Endothelial cell (in vitro differentiated cells): ENCODE measurements around the gene RPTOR. TPM values are rescaled to one million over a fixed set of nuclear protein-coding genes. Genes with fewer than 3 reads are reported as not detected.

ENCODE experiments used
- DNase-seq: peaks from one replicate; pipeline ENCODE4 v3.0.0; 2021; ENCODE audit warnings: low spot score
- H3K27ac Mint-ChIP-seq: one replicate; pipeline ENCODE4 v1.8.0; 2021; ENCODE audit warnings: mixed read lengths, inconsistent platforms; ENCODE audit not compliant: unreplicated experiment
- H3K27me3 Mint-ChIP-seq: one replicate; pipeline ENCODE4 v1.8.0; 2021; ENCODE audit warnings: mild to moderate bottlenecking, moderate library complexity, mixed read lengths, inconsistent platforms; ENCODE audit not compliant: unreplicated experiment
- H3K36me3 Mint-ChIP-seq: one replicate; pipeline ENCODE4 v1.8.0; 2021; ENCODE audit warnings: mild to moderate bottlenecking, low read depth, mixed read lengths, inconsistent platforms; ENCODE audit not compliant: unreplicated experiment
- H3K4me1 Mint-ChIP-seq: one replicate; pipeline ENCODE4 v1.8.0; 2021; ENCODE audit warnings: mild to moderate bottlenecking, mixed read lengths, inconsistent platforms; ENCODE audit not compliant: unreplicated experiment
- H3K4me3 Mint-ChIP-seq: one replicate; pipeline ENCODE4 v1.8.0; 2021; ENCODE audit warnings: mild to moderate bottlenecking, mixed read lengths, inconsistent platforms; ENCODE audit not compliant: unreplicated experiment
- H3K9me3 Mint-ChIP-seq: one replicate; pipeline ENCODE4 v1.8.0; 2021; ENCODE audit warnings: mixed read lengths, inconsistent platforms; ENCODE audit not compliant: unreplicated experiment
- CTCF ChIP-seq: fragments of 200-600 bp; sonication (generic); IDR thresholded peaks from one replicate; pipeline ENCODE4 v1.5.0; 2021; ENCODE audit warnings: antibody characterized with exemption; ENCODE audit not compliant: unreplicated experiment
- total RNA-seq: library from RNA; stranded (reverse); fragmentation: NEBNext Ultra II Directional; extraction: Animal tissue kit (Norgen Biotek cat#: 25700); gene quantifications from one replicate; pipeline ENCODE4 v1.2.1, GENCODE V29; 2021; ENCODE audit not compliant: unreplicated experiment

Gene RPTOR
- total RNA-seq, 1 donor from 2014 or later, result 36.7 TPM

GRCh38 chr17:80774146-80774545 lies 229.5 kb downstream of the RPTOR start:
- no peak for DNase-seq
- Mint-ChIP-seq H3K4me3 (no peak overlapping the region), H3K27ac (no peak overlapping the region), H3K36me3 (peaks cover 15% of the 10 kb centered on the region), H3K4me1 (peaks cover 32% of the 10 kb centered on the region), H3K27me3 (peaks cover 6% of the 10 kb centered on the region), H3K9me3 (no peaks in the 10 kb centered on the region)
- no peak for TF ChIP-seq CTCF

- H3K4me3 Mint-ChIP-seq, result no peak overlapping the region
- no peak overlapping the region for H3K27ac Mint-ChIP-seq
- H3K4me1 Mint-ChIP-seq, result peaks cover 32% of the 10 kb centered on the region
- peaks cover 6% of the 10 kb centered on the region for H3K27me3 Mint-ChIP-seq
- no peak for TF ChIP-seq CTCF
- peaks cover 15% of the 10 kb centered on the region for H3K36me3 Mint-ChIP-seq
- H3K9me3 Mint-ChIP-seq, result no peaks in the 10 kb centered on the region
- DNase-seq, result no peak
These were observed 230.1 kb downstream of the RPTOR start for GRCh38 chr17:80774643-80775281.

- Mint-ChIP-seq H3K9me3 (no peaks in the 10 kb centered on the region), H3K27me3 (peaks cover 1% of the 10 kb centered on the region)
These were observed 231.2 kb downstream of the RPTOR start for GRCh38 chr17:80775863-80776262.

GRCh38 chr17:80777274-80777673 lies 232.6 kb downstream of the RPTOR start:
- DNase-seq, result no peak
- Mint-ChIP-seq H3K4me3 (no peak overlapping the region), H3K27ac (no peak overlapping the region), H3K9me3 (no peaks in the 10 kb centered on the region), H3K4me1 (peaks cover 30% of the 10 kb centered on the region), H3K36me3 (peaks cover 6% of the 10 kb centered on the region), H3K27me3 (peaks cover 1% of the 10 kb centered on the region)
- TF ChIP-seq CTCF, result no peak

More at GRCh38 chr17:80775863-80776262, 231.2 kb downstream of the RPTOR start:
- Mint-ChIP-seq H3K36me3 (peaks cover 8% of the 10 kb centered on the region), H3K27ac (no peak overlapping the region), H3K4me1 (peaks cover 32% of the 10 kb centered on the region), H3K4me3 (no peak overlapping the region)
- no peak for DNase-seq
- TF ChIP-seq CTCF, result no peak

- peaks cover 1% of the 10 kb centered on the region for H3K27me3 Mint-ChIP-seq
- peaks cover 6% of the 10 kb centered on the region for H3K36me3 Mint-ChIP-seq
- DNase-seq, result no peak
- no peak overlapping the region for H3K27ac Mint-ChIP-seq
- TF ChIP-seq CTCF, result no peak
- no peak overlapping the region for H3K4me3 Mint-ChIP-seq
- peaks cover 36% of the 10 kb centered on the region for H3K4me1 Mint-ChIP-seq
- H3K9me3 Mint-ChIP-seq, result no peaks in the 10 kb centered on the region
These were observed 234.1 kb downstream of the RPTOR start for GRCh38 chr17:80778716-80779115.
